ENCODE measurements around the gene CORO7.

The CORO7 gene

GRCh38 chr16:4381935-4382794 lies 34.2 kb downstream of the CORO7 start:
- DNase-seq, result no peak

GRCh38 chr16:4381072-4381934 lies 35.1 kb downstream of the CORO7 start:
- DNase-seq, result no peak

GRCh38 chr16:4380119-4381063 lies 36.0 kb downstream of the CORO7 start:
- DNase-seq, result no peak

- no peak for DNase-seq
Observed at GRCh38 chr16:4378999-4379690, 37.3 kb downstream of the CORO7 start.

- no peak for DNase-seq
Observed at GRCh38 chr16:4378161-4378666, 38.2 kb downstream of the CORO7 start.

- no peak for DNase-seq
Observed at GRCh38 chr16:4377573-4378154, 38.7 kb downstream of the CORO7 start.

- no peak for DNase-seq
Observed at GRCh38 chr16:4376893-4377572, 39.4 kb downstream of the CORO7 start.

- DNase-seq, result no peak
Observed at GRCh38 chr16:4376126-4376892, 40.1 kb downstream of the CORO7 start.

- DNase-seq, result no peak
Observed at GRCh38 chr16:4375717-4376116, 40.7 kb downstream of the CORO7 start.

- peak; percentile 29 for DNase-seq
Observed at GRCh38 chr16:4373909-4374742, 42.3 kb downstream of the CORO7 start.

GRCh38 chr16:4373356-4373908 lies 43.0 kb downstream of the CORO7 start:
- no peak for DNase-seq

GRCh38 chr16:4372578-4373355 lies 43.6 kb downstream of the CORO7 start:
- peak; percentile 45 for DNase-seq

- DNase-seq, result peak; percentile 45
Observed at GRCh38 chr16:4372001-4372577, 44.3 kb downstream of the CORO7 start.

- peak; percentile 89 for DNase-seq
Observed at GRCh38 chr16:4371357-4372000, 44.9 kb downstream of the CORO7 start, which contains the start of gene VASN. TSS of gene VASN (plus strand) at chr16:4371848. CDS start at chr16:4380878, 9,030 bp downstream.

GRCh38 chr16:4370570-4371356 lies 45.6 kb downstream of the CORO7 start:
- DNase-seq, result peak; percentile 94

GRCh38 chr16:4370151-4370550 lies 46.2 kb downstream of the CORO7 start:
- DNase-seq, result no peak

Data from OCI-M1 (cell line).